Breast epithelium (tissue), 4 donors: ENCODE data around the gene ADAM33. TPM values are rescaled to one million over a fixed set of nuclear protein-coding genes. Genes with fewer than 3 reads are reported as not detected.

ENCODE experiments used
- DNase-seq, 2 donors: peaks; one replicate each; pipeline ENCODE4 v3.0.0-alpha.2; 2019; ENCODE audit warnings: low spot score in 2 of 2
- H3K27ac ChIP-seq, 2 donors: fragments of 200-600 bp; sonication (generic) in 1 of 2; one replicate each; pipeline ENCODE4 v1.5.1; 2016 to 2019; ENCODE audit warnings: mild to moderate bottlenecking in 1 of 2
- H3K27me3 ChIP-seq, 2 donors: fragments of 200-600 bp; sonication (generic) in 1 of 2; one replicate each; pipeline versions ENCODE4 v1.5.1 to v1.6.0; 2017 to 2019; ENCODE audit warnings: control low read depth in 1 of 2, mild to moderate bottlenecking in 1 of 2
- H3K36me3 ChIP-seq: fragments of 200-600 bp; one replicate; pipeline ENCODE4 v1.5.1; 2019
- H3K4me1 ChIP-seq, 2 donors: fragments of 200-600 bp; sonication (generic); one replicate each; pipeline ENCODE4 v1.5.1; 2016 to 2019; ENCODE audit warnings: control low read depth in 1 of 2
- H3K4me3 ChIP-seq, 3 donors: fragments of 200-600 bp; sonication (generic); 1 replicate in 2 of 3; 2 replicates in 1 of 3; pipeline ENCODE4 v1.5.1; 2016 to 2019; ENCODE audit warnings: mild to moderate bottlenecking in 3 of 3, moderate library complexity in 2 of 3
- H3K9me3 ChIP-seq, 2 donors: fragments of 200-600 bp; sonication (generic) in 1 of 2; one replicate each; pipeline ENCODE4 v1.5.1; 2016 to 2019; ENCODE audit warnings: control low read depth in 1 of 2
- POLR2A ChIP-seq: fragments of 450-650 bp; IDR thresholded peaks from one replicate; pipeline ENCODE4 v1.6.1; 2016; ENCODE audit warnings: antibody characterized with exemption, mild to moderate bottlenecking, moderate library complexity
- POLR2AphosphoS5 ChIP-seq, 3 donors: sonication (generic); formaldehyde crosslinking; IDR thresholded peaks; one replicate each; pipeline ENCODE4 v1.6.1; 2017; ENCODE audit warnings: antibody characterized with exemption in 3 of 3
- intact Hi-C: fragments of 100-400 bp; cut with DNase I; formaldehyde crosslinking; loops from one replicate; pipeline ENCODE4 v1.15.1; 2023; ENCODE audit warnings: low total_unique reads
- total RNA-seq, 3 donors: library from RNA; depleted of rRNA; stranded (reverse); fragments of >200 nt; gene quantifications; one replicate each; pipeline ENCODE4 v1.1.0, GENCODE V29; 2016
- TF ChIP-seq, protein P1 (sequence below), 3 donors: fragments of 450-650 bp; IDR thresholded peaks; one replicate each; pipeline ENCODE4 v1.5.1; 2016 to 2017; ENCODE audit warnings: antibody characterized with exemption in 3 of 3, mild to moderate bottlenecking in 3 of 3, moderate library complexity in 3 of 3

ADAM33 gene
- total RNA-seq, 3 donors from 2014 or later, result 29.4 to 39.5 (median 37.4) TPM

DNA sequence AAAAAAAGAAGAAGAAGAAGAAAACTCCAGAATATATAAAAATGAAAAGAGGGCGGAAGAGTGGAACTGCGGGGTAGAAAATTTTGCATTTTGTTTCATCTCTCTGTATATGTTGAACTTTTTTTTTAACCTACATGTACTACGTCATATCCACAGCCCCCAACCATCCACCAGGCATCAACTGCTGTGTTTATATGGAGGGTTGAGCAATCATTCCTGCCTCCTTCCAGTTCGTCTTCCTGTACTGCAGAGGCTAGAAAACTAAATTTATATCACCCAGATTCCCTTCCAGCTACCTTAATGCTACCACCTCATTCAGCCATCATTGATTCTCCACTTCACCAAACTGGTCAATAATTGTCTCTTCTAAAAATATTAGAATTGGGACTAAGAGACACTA lies 40.1 kb upstream of the ADAM33 start:
- intact Hi-C loops, result no loop called here
- Histone ChIP-seq H3K4me3 (no peak overlapping the region), H3K4me1 (no peaks in the 10 kb centered on the region), H3K27me3 (no peaks in the 10 kb centered on the region), H3K9me3 (no peaks in the 10 kb centered on the region), H3K36me3 (no peaks in the 10 kb centered on the region), H3K27ac (no peak overlapping the region)
- TF ChIP-seq POLR2A, result no peak
- TF ChIP-seq POLR2AphosphoS5 (IDR thresholded peaks at IDR 0.05), result no peak
- TF ChIP-seq, protein P1, sequence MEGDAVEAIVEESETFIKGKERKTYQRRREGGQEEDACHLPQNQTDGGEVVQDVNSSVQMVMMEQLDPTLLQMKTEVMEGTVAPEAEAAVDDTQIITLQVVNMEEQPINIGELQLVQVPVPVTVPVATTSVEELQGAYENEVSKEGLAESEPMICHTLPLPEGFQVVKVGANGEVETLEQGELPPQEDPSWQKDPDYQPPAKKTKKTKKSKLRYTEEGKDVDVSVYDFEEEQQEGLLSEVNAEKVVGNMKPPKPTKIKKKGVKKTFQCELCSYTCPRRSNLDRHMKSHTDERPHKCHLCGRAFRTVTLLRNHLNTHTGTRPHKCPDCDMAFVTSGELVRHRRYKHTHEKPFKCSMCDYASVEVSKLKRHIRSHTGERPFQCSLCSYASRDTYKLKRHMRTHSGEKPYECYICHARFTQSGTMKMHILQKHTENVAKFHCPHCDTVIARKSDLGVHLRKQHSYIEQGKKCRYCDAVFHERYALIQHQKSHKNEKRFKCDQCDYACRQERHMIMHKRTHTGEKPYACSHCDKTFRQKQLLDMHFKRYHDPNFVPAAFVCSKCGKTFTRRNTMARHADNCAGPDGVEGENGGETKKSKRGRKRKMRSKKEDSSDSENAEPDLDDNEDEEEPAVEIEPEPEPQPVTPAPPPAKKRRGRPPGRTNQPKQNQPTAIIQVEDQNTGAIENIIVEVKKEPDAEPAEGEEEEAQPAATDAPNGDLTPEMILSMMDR (IDR thresholded peaks at IDR 0.05), result no peak
- no peak for DNase-seq

- Histone ChIP-seq H3K27ac (no peak overlapping the region), H3K36me3 (no peaks in the 10 kb centered on the region), H3K4me1 (no peaks in the 10 kb centered on the region), H3K9me3 (no peaks in the 10 kb centered on the region), H3K4me3 (no peak overlapping the region), H3K27me3 (no peaks in the 10 kb centered on the region)
- TF ChIP-seq, protein P1 (IDR thresholded peaks at IDR 0.05), result no peak
- no peak for TF ChIP-seq POLR2AphosphoS5 (IDR thresholded peaks at IDR 0.05)
- TF ChIP-seq POLR2A, result no peak
- no peak for DNase-seq
- intact Hi-C loops, result no loop called here
Observed at GRCh38 chr20:3720626-3721025, 38.8 kb upstream of the ADAM33 start.

DNA sequence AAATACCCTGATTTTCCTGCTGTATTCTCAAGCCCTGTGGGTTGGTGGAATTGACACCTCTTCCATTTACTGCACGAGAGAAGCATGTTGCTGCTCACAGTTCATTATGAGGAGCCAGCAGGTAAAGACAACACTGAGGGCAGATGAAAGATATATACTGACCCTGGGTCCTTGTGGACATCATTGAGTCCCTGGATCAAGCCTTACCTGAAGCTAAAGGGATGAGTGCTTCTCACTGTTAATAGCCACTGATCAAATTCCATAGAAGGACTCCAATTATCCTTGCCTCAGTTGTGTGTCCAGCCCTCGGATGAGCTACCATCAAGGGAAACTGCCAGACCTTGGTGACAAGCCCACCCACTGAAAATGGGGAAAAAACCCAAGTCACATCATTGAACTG lies 38.3 kb upstream of the ADAM33 start:
- intact Hi-C loops, result no loop called here
- Histone ChIP-seq H3K36me3 (no peaks in the 10 kb centered on the region), H3K9me3 (no peaks in the 10 kb centered on the region), H3K4me1 (no peaks in the 10 kb centered on the region), H3K4me3 (no peak overlapping the region), H3K27ac (no peak overlapping the region), H3K27me3 (no peaks in the 10 kb centered on the region)
- no peak for TF ChIP-seq POLR2AphosphoS5 (IDR thresholded peaks at IDR 0.05)
- TF ChIP-seq POLR2A, result no peak
- TF ChIP-seq, protein P1 (IDR thresholded peaks at IDR 0.05), result no peak
- DNase-seq, result no peak

- Histone ChIP-seq H3K4me3 (no peak overlapping the region), H3K4me1 (no peaks in the 10 kb centered on the region), H3K36me3 (no peaks in the 10 kb centered on the region), H3K27ac (no peak overlapping the region), H3K27me3 (no peaks in the 10 kb centered on the region), H3K9me3 (no peaks in the 10 kb centered on the region)
- intact Hi-C loops, result no loop called here
- no peak for TF ChIP-seq POLR2A
- no peak for TF ChIP-seq POLR2AphosphoS5 (IDR thresholded peaks at IDR 0.05)
- TF ChIP-seq, protein P1 (IDR thresholded peaks at IDR 0.05), result no peak
- no peak for DNase-seq
Observed at GRCh38 chr20:3719046-3719445, 37.2 kb upstream of the ADAM33 start.

DNA sequence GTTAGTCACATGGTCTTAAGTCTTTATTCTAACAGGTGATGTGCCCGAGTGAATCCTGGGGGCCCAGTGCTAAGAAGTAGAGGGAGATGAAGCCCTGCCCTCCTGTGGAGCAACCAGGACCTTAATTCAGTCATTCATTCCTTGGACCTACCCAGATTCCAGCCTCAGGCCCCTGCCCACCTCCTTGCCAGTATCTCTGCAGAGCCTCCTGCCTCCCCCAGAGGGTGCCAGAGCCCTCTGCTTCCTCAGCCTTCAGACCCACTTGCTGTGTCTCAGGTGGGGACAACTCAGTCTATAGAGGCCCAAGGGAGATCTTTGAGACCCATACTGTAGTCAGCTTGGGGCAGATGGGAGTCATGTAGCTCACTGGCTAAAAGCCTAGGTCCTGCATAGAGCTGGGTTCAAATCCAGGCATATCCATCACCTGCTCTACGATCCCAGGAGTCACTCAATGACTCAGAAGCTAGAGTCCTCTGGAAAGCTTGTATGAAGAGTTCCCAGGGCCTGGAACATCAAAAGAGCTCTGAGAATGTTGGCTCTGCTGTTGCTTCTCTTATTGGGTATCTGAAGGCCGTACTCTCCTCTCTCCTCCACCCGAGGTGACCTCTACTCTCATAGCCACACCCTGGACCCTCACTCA lies 34.5 kb upstream of the ADAM33 start:
- H3K9me3 ChIP-seq, result no peaks in the 10 kb centered on the region
- DNase-seq, result no peak
- H3K27me3 ChIP-seq, result no peaks in the 10 kb centered on the region
- H3K4me1 ChIP-seq, result no peaks in the 10 kb centered on the region
- no peak overlapping the region for H3K27ac ChIP-seq
- H3K36me3 ChIP-seq, result no peaks in the 10 kb centered on the region
- H3K4me3 ChIP-seq, result no peak overlapping the region
- intact Hi-C loops, result no loop called here
- TF ChIP-seq POLR2A, result no peak
- TF ChIP-seq, protein P1 (IDR thresholded peaks at IDR 0.05), result peak in 2 of 3 donors; percentile 22 to 48
